Dendritic cell treated with granulocyte-macrophage colony-stimulating factor and Interleukin-4, amounts not matched to agents 40 ng/mL and 50 ng/mL, for 4 days (primary cell): Measurements from ENCODE around the gene CFAP107.
"Not testable (repeated sequence)": the region's sequence is repeated elsewhere in the genome, so short reads cannot be mapped to it uniquely, and the experiment has no call there.

ENCODE experiments used
- H3K27ac Mint-ChIP-seq: one replicate; pipeline ENCODE4 v1.8.0; 2022; ENCODE audit warnings: mild to moderate bottlenecking, mixed read lengths
- H3K27me3 Mint-ChIP-seq: one replicate; pipeline ENCODE4 v1.8.0; 2022; ENCODE audit warnings: mild to moderate bottlenecking, mixed read lengths
- H3K36me3 Mint-ChIP-seq: one replicate; pipeline ENCODE4 v1.8.0; 2022; ENCODE audit warnings: low read depth, mixed read lengths
- H3K4me1 Mint-ChIP-seq: one replicate; pipeline ENCODE4 v1.8.0; 2022; ENCODE audit warnings: low read depth, mixed read lengths
- H3K4me3 Mint-ChIP-seq: one replicate; pipeline ENCODE4 v1.8.0; 2022; ENCODE audit warnings: mild to moderate bottlenecking, moderate library complexity, mixed read lengths
- H3K9me3 Mint-ChIP-seq: one replicate; pipeline ENCODE4 v1.8.0; 2022; ENCODE audit warnings: mixed read lengths
- intact Hi-C: fragments of 100-400 bp; cut with micrococcal nuclease; formaldehyde crosslinking; loops from one replicate; pipeline ENCODE4 v1.15.0; 2022

The CFAP107 gene, protein sequence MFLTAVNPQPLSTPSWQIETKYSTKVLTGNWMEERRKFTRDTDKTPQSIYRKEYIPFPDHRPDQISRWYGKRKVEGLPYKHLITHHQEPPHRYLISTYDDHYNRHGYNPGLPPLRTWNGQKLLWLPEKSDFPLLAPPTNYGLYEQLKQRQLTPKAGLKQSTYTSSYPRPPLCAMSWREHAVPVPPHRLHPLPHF

GRCh38 chr1:12745992-12746323 lies at the start of gene CFAP107:
Gene CFAP107, plus strand, starts transcription at chr1:12746200. Its CDS starts 231 bp downstream, at chr1:12746431.
- H3K4me3 Mint-ChIP-seq = no peak within 1 kb of the TSS
- H3K36me3 Mint-ChIP-seq = no peaks in the 10 kb centered on the region
- no peaks in the 10 kb centered on the region for H3K4me1 Mint-ChIP-seq
- H3K9me3 Mint-ChIP-seq = peaks cover 21% of the 10 kb centered on the region
- peaks cover 5% of the 10 kb centered on the region for H3K27me3 Mint-ChIP-seq
- H3K27ac Mint-ChIP-seq = no peak within 1 kb of the TSS
- intact Hi-C loops = no loop called here

DNA sequence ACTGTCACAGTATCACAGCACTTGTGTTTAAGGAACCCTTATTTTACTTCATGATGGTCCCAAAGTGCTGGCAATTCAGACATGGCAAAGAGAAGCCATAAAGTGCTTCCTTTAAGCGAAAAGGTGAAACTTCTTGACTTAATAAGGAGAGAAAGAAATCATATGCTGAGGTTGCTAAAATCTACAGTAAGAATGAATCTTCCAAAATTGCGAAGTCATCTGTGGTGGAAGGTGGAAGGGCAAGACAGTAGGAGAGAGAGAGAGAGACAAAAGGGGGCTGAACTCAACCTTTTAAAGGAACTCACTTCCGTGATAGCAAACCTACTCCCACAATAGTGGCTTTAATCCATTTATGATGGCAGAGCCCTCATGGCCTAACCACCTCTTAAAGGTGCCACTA lies 49.3 kb upstream of the CFAP107 start:
- Mint-ChIP-seq H3K27ac (no peak overlapping the region), H3K4me1 (no peaks in the 10 kb centered on the region)

DNA sequence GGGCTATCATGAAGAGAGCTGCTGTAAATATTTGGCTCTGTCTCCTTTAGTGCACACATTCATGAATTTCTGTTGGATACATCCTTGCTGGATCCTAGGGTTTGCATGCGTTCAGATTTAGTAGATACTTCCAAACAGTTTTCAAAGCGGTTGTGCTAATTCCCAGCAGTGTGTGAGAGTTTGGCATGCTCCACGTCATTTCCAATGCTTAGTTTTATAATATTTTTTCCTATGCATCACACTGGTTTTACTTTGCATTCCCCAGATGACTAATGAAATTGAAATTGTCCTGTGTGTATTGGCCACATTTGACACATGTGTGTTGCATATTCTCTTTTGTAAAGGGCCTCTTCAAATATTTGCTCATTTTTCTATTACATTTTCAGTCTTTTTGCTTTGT lies 48.6 kb upstream of the CFAP107 start:
- Mint-ChIP-seq H3K36me3 (no peaks in the 10 kb centered on the region), H3K9me3 (no peaks in the 10 kb centered on the region), H3K27ac (no peak overlapping the region), H3K4me3 (no peak overlapping the region), H3K4me1 (no peaks in the 10 kb centered on the region), H3K27me3 (peaks cover 9% of the 10 kb centered on the region)
- intact Hi-C loops = no loop called here

More for the DNA sequence above, 49.3 kb upstream of the CFAP107 start:
- H3K9me3 Mint-ChIP-seq = no peaks in the 10 kb centered on the region
- peaks cover 9% of the 10 kb centered on the region for H3K27me3 Mint-ChIP-seq
- intact Hi-C loops = no loop called here
- no peaks in the 10 kb centered on the region for H3K36me3 Mint-ChIP-seq
- H3K4me3 Mint-ChIP-seq = no peak overlapping the region

DNA sequence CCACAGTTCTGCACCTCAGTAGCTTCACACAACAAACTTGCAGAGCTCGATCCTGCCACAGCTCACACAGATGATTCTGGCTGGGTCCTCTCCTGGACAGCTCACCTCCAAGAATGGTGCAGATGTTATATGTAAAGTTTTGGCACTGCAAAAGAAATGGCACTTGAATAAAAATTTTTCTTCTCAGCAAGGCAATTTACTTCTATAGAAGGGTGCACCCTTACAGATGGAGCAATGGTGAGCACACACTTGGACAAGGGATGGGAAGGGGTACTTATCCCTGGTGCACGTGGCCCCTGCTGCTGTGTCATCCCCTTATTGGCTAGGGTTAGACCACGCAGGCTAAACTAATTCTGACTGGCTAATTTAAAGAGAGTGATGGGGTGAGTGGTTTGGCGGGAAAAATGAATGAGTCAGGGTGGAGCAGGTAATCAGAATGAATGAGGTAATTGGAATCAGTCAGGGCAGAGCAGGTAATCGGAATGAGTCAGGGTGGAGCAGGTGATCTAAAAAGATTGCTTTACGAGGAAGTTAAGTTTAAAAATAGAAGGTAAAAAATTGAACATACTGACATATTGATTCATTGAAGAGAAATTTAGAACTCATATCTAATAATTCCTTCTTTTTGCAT lies 42.1 kb upstream of the CFAP107 start:
- Mint-ChIP-seq H3K4me1 (no peaks in the 10 kb centered on the region), H3K36me3 (no peaks in the 10 kb centered on the region)
- intact Hi-C loops = no loop called here

DNA sequence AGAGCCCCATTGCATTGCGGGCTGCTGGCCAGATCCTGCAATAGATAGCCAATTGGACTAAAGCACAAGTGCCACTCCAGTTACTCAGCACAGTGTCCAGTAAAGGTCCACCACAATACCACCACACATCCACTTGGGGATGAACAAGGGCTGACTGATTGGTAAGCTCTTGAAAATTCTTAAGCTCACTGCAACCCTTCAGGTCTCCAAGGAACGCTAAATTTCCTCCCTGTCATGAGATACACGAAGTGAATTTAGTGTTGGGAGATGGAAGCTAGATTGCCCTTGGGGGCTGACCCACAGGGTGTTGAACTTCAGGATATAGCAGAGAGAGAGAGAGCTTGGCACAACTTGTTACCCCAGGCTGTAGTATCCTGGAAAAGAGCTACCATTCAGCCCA lies 39.9 kb upstream of the CFAP107 start:
- H3K4me3 Mint-ChIP-seq = no peak overlapping the region
- peaks cover 18% of the 10 kb centered on the region for H3K9me3 Mint-ChIP-seq
- no peaks in the 10 kb centered on the region for H3K4me1 Mint-ChIP-seq
- H3K27me3 Mint-ChIP-seq = peaks cover 3% of the 10 kb centered on the region
- H3K36me3 Mint-ChIP-seq = no peaks in the 10 kb centered on the region
- H3K27ac Mint-ChIP-seq = no peak overlapping the region
- intact Hi-C loops = no loop called here

More for the DNA sequence above, 42.1 kb upstream of the CFAP107 start:
- Mint-ChIP-seq H3K4me3 (no peak overlapping the region), H3K27ac (no peak overlapping the region), H3K9me3 (peaks cover 18% of the 10 kb centered on the region), H3K27me3 (peaks cover 4% of the 10 kb centered on the region)

GRCh38 chr1:12708396-12709090 lies 37.5 kb upstream of the CFAP107 start:
- H3K36me3 Mint-ChIP-seq = no peaks in the 10 kb centered on the region
- no peaks in the 10 kb centered on the region for H3K4me1 Mint-ChIP-seq
- H3K9me3 Mint-ChIP-seq = peaks cover 10% of the 10 kb centered on the region

GRCh38 chr1:12709091-12709491 lies 36.9 kb upstream of the CFAP107 start:
- Mint-ChIP-seq H3K4me1 (no peaks in the 10 kb centered on the region), H3K36me3 (no peaks in the 10 kb centered on the region), H3K27me3 (peaks cover 10% of the 10 kb centered on the region), H3K4me3 (no peak overlapping the region), H3K9me3 (peaks cover 4% of the 10 kb centered on the region), H3K27ac (no peak overlapping the region)
- intact Hi-C loops = no loop called here

More at GRCh38 chr1:12708396-12709090, 37.5 kb upstream of the CFAP107 start:
- Mint-ChIP-seq H3K27ac (no peak overlapping the region), H3K27me3 (peaks cover 10% of the 10 kb centered on the region), H3K4me3 (no peak overlapping the region)
- intact Hi-C loops = no loop called here

- H3K27me3 Mint-ChIP-seq = peaks cover 10% of the 10 kb centered on the region
- H3K27ac Mint-ChIP-seq = no peak overlapping the region
- no peaks in the 10 kb centered on the region for H3K9me3 Mint-ChIP-seq
- no peaks in the 10 kb centered on the region for H3K36me3 Mint-ChIP-seq
- H3K4me1 Mint-ChIP-seq = no peaks in the 10 kb centered on the region
- intact Hi-C loops = no loop called here
- no peak overlapping the region for H3K4me3 Mint-ChIP-seq
Observed at GRCh38 chr1:12709696-12710095, 36.3 kb upstream of the CFAP107 start.

- H3K4me1 Mint-ChIP-seq = no peaks in the 10 kb centered on the region
Observed at GRCh38 chr1:12711536-12711935, 34.5 kb upstream of the CFAP107 start.

DNA sequence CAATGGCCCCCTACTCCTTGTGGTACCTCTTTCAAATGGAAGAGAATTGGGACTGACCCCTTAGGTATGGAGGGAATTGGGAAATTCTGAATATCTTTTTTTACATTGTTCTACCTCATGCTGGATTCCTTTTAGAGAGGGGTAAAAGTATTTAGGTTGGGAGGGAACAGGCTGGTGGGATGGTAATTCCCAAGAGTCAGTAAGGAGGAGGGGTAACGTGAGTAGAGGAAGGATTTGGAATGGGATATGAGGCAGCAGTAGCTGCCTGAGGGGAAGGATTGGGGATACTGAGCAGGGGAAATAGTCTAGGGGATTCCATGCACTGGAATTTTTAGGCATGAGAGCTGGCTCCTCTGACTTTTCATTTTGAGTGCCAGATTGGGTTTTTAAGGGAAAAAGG lies 33.9 kb upstream of the CFAP107 start:
- Mint-ChIP-seq H3K4me3 (no peak overlapping the region), H3K9me3 (no peaks in the 10 kb centered on the region), H3K36me3 (no peaks in the 10 kb centered on the region), H3K4me1 (no peaks in the 10 kb centered on the region), H3K27me3 (peaks cover 10% of the 10 kb centered on the region), H3K27ac (no peak overlapping the region)
- intact Hi-C loops = no loop called here

More at GRCh38 chr1:12711536-12711935, 34.5 kb upstream of the CFAP107 start:
- H3K9me3 Mint-ChIP-seq = no peaks in the 10 kb centered on the region
- peaks cover 10% of the 10 kb centered on the region for H3K27me3 Mint-ChIP-seq
- no peak overlapping the region for H3K4me3 Mint-ChIP-seq
- intact Hi-C loops = no loop called here
- no peak overlapping the region for H3K27ac Mint-ChIP-seq
- H3K36me3 Mint-ChIP-seq = no peaks in the 10 kb centered on the region

DNA sequence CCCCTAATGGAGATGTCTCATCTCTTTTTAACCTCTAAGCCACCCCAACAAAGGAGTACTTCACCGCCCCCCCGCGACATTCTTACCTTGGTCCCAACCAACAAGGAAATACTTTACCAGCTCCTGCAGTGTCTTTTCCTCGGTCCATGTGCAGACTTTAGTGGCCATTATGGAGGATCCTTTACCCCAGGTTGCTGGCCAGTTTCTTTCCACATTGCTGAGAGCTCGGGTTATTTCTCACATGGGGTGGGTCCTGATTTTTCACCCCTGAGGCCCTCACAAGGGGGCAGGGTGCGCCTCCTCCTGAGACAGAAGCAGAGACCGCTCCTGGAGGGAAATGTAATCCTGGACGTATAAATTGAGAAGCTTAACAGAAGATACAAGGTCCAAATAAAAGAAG lies 33.1 kb upstream of the CFAP107 start:
- intact Hi-C loops = no loop called here
- Mint-ChIP-seq H3K4me3 (no peak overlapping the region), H3K36me3 (no peaks in the 10 kb centered on the region), H3K4me1 (no peaks in the 10 kb centered on the region), H3K9me3 (no peaks in the 10 kb centered on the region), H3K27me3 (peaks cover 9% of the 10 kb centered on the region), H3K27ac (no peak overlapping the region)

- H3K9me3 Mint-ChIP-seq, H3K4me3 Mint-ChIP-seq, H3K4me1 Mint-ChIP-seq, H3K36me3 Mint-ChIP-seq, H3K27ac Mint-ChIP-seq, intact Hi-C loops, H3K27me3 Mint-ChIP-seq: not testable (repeated sequence)
Observed at GRCh38 chr1:12713651-12714050, 32.3 kb upstream of the CFAP107 start.

GRCh38 chr1:12714710-12715475 lies 31.1 kb upstream of the CFAP107 start:
- Mint-ChIP-seq H3K36me3 (no peaks in the 10 kb centered on the region), H3K27ac (no peak overlapping the region), H3K4me1 (no peaks in the 10 kb centered on the region), H3K9me3 (no peaks in the 10 kb centered on the region), H3K27me3 (peaks cover 11% of the 10 kb centered on the region), H3K4me3 (no peak overlapping the region)
- intact Hi-C loops = no loop called here

- no peaks in the 10 kb centered on the region for H3K4me1 Mint-ChIP-seq
- H3K9me3 Mint-ChIP-seq = no peaks in the 10 kb centered on the region
- H3K27ac Mint-ChIP-seq = no peak within 1 kb of the TSS
- peaks cover 12% of the 10 kb centered on the region for H3K27me3 Mint-ChIP-seq
- intact Hi-C loops = no loop called here
- H3K4me3 Mint-ChIP-seq = no peak within 1 kb of the TSS
- no peaks in the 10 kb centered on the region for H3K36me3 Mint-ChIP-seq
Observed at GRCh38 chr1:12715896-12716437, 30.0 kb upstream of the CFAP107 start, which contains the start of gene AADACL3. Gene AADACL3, plus strand, starts transcription at chr1:12716110. Its CDS starts 67 bp downstream, at chr1:12716177.
